HG02870 (cell line): ENCODE data around the gene CEP89.
"Not testable (repeated sequence)": the region's sequence is repeated elsewhere in the genome, so short reads cannot be mapped to it uniquely, and the experiment has no call there.

ENCODE experiments used
- ATAC-seq: cut with Tn5 transposase; IDR thresholded peaks from one replicate; pipeline ENCODE4 v1.9.1; 2021; ENCODE audit warnings: mild to moderate bottlenecking, moderate library complexity; ENCODE audit not compliant: unreplicated experiment

Gene CEP89

GRCh38 chr19:32896516-32897214 lies 75.1 kb downstream of the CEP89 start:
- no peak for ATAC-seq

- peak; percentile 91 for ATAC-seq
Measured at GRCh38 chr19:32895384-32895783, 76.4 kb downstream of the CEP89 start.

GRCh38 chr19:32891609-32892008 lies 80.1 kb downstream of the CEP89 start:
- ATAC-seq, result no peak

GRCh38 chr19:32890841-32891240 lies 80.9 kb downstream of the CEP89 start:
- ATAC-seq, result no peak

- no peak for ATAC-seq
Measured at GRCh38 chr19:32890326-32890725, 81.4 kb downstream of the CEP89 start.

- no peak for ATAC-seq
Measured at GRCh38 chr19:32889137-32889934, 82.4 kb downstream of the CEP89 start.

GRCh38 chr19:32887572-32888215 lies 84.1 kb downstream of the CEP89 start:
- no peak for ATAC-seq

GRCh38 chr19:32886241-32886640 lies 85.5 kb downstream of the CEP89 start:
- no peak for ATAC-seq

GRCh38 chr19:32885255-32885654 lies 86.5 kb downstream of the CEP89 start:
- ATAC-seq, result not testable (repeated sequence)

GRCh38 chr19:32881766-32882165 lies 90.0 kb downstream of the CEP89 start:
- no peak for ATAC-seq

GRCh38 chr19:32880622-32881021 lies 91.1 kb downstream of the CEP89 start:
- ATAC-seq, result no peak

- no peak for ATAC-seq
Measured at GRCh38 chr19:32879741-32880140, 92.0 kb downstream of the CEP89 start.

- ATAC-seq, result no peak
Measured at GRCh38 chr19:32878988-32879387, 92.8 kb downstream of the CEP89 start.

- ATAC-seq, result no peak
Measured at GRCh38 chr19:32877977-32878745, 93.6 kb downstream of the CEP89 start.

GRCh38 chr19:32877323-32877912 lies 94.3 kb downstream of the CEP89 start:
- no peak for ATAC-seq

GRCh38 chr19:32876919-32877285 lies 94.9 kb downstream of the CEP89 start:
- ATAC-seq, result no peak

- no peak for ATAC-seq
Measured at GRCh38 chr19:32876236-32876918, 95.4 kb downstream of the CEP89 start.

GRCh38 chr19:32875428-32875827 lies 96.3 kb downstream of the CEP89 start:
- no peak for ATAC-seq

GRCh38 chr19:32874605-32875004 lies 97.2 kb downstream of the CEP89 start:
- ATAC-seq, result no peak
